NCI-H128 (cell line): Measurements from ENCODE around the gene SMC6.

Experiments used
- DNase-seq: peaks from one replicate; lab custom pipeline; 2025; ENCODE audit not compliant: unreplicated experiment; lab: John Stamatoyannopoulos, UW

SMC6 gene

GRCh38 chr2:17763641-17764333 lies 10.2 kb upstream of the SMC6 start:
- no peak for DNase-seq

- DNase-seq = no peak
Measured at GRCh38 chr2:17762451-17762850, 8.8 kb upstream of the SMC6 start.

GRCh38 chr2:17759805-17760204 lies 6.2 kb upstream of the SMC6 start:
- DNase-seq = no peak

- DNase-seq = no peak
Measured at GRCh38 chr2:17758118-17758517, 4.5 kb upstream of the SMC6 start.

- no peak for DNase-seq
Measured at GRCh38 chr2:17757321-17757720, 3.7 kb upstream of the SMC6 start.

GRCh38 chr2:17756668-17757067 lies 3.1 kb upstream of the SMC6 start:
- DNase-seq = no peak

- no peak for DNase-seq
Measured at GRCh38 chr2:17754773-17755425, 1.3 kb upstream of the SMC6 start.

GRCh38 chr2:17752892-17753802 lies 463 bp downstream of the SMC6 start:
- peak; percentile 8 for DNase-seq

GRCh38 chr2:17752246-17752645 lies 1.4 kb downstream of the SMC6 start:
- no peak for DNase-seq

- no peak for DNase-seq
Measured at GRCh38 chr2:17749753-17750438, 3.7 kb downstream of the SMC6 start.

GRCh38 chr2:17748745-17749144 lies 4.9 kb downstream of the SMC6 start:
- no peak for DNase-seq

- DNase-seq = no peak
Measured at GRCh38 chr2:17747684-17748452, 5.7 kb downstream of the SMC6 start.

GRCh38 chr2:17740203-17740602 lies 13.4 kb downstream of the SMC6 start:
- no peak for DNase-seq

GRCh38 chr2:17736989-17737388 lies 16.6 kb downstream of the SMC6 start:
- no peak for DNase-seq

GRCh38 chr2:17735864-17736263 lies 17.7 kb downstream of the SMC6 start:
- DNase-seq = no peak

GRCh38 chr2:17733599-17733998 lies 20.0 kb downstream of the SMC6 start:
- DNase-seq = no peak

- DNase-seq = no peak
Measured at GRCh38 chr2:17729880-17730279, 23.7 kb downstream of the SMC6 start.

- DNase-seq = no peak
Measured at GRCh38 chr2:17728210-17728609, 25.4 kb downstream of the SMC6 start.

- DNase-seq = no peak
Measured at GRCh38 chr2:17719562-17720371, 33.8 kb downstream of the SMC6 start.

GRCh38 chr2:17718689-17719088 lies 34.9 kb downstream of the SMC6 start:
- DNase-seq = no peak
